ENCODE measurements around the gene SETBP1. TPM values are rescaled to one million over a fixed set of nuclear protein-coding genes. Genes with fewer than 3 reads are reported as not detected.

SETBP1 gene
- total and polyA plus RNA-seq, 2 of the 8 experiments (the other 6 are each of a cell fraction or from before 2014, with no cell fraction given): 2.0 to 6.5 TPM

- no peak for FAIRE-seq
- Histone ChIP-seq H3K36me3 (ENCODE audit: control insufficient read depth in 2 of 4, insufficient read depth in 4 of 4, low read length in 3 of 4) (no peaks in the 10 kb centered on the region), H3K14ac (ENCODE audit: insufficient read length) (no peak overlapping the region), H2AK5ac (ENCODE audit: low read depth, low read length) (no peak overlapping the region), H2BK5ac (ENCODE audit: low read depth, low read length) (no peak overlapping the region), H3K27me3 (replicated peaks in 1 of 4; ENCODE audit: control insufficient read depth in 3 of 4, extremely low read depth in 1 of 4, insufficient read depth in 3 of 4, low read length in 3 of 4) (no peaks in the 10 kb centered on the region), H3K18ac (ENCODE audit: extremely low read depth, low read length) (no peak overlapping the region), H2AFZ (ENCODE audit: low read length) (no peak overlapping the region), H4K91ac (replicated peaks; ENCODE audit: insufficient read length, low read length) (no peak overlapping the region), H3K79me1 (ENCODE audit: low read depth, low read length) (no peaks in the 10 kb centered on the region; the same call in 1 of the 2 replicates), H4K8ac (ENCODE audit: extremely low read depth, insufficient read depth, low read length) (no peak overlapping the region), H3K4me1 (replicated peaks in 1 of 4; ENCODE audit: control insufficient read depth in 3 of 4, insufficient read depth in 4 of 4, low read length in 3 of 4) (no peaks in the 10 kb centered on the region; a peak in 1 of 7 replicates), H3K23me2 (ENCODE audit: low read depth, low read length) (no peaks in the 10 kb centered on the region), H2BK20ac (ENCODE audit: low read length) (no peak overlapping the region), H2BK120ac (replicated peaks; ENCODE audit: low read depth, low read length) (no peak overlapping the region), H2BK12ac (ENCODE audit: low read depth, low read length) (no peak overlapping the region), H2BK15ac (ENCODE audit: low read length) (no peak overlapping the region), H3K79me2 (ENCODE audit: control insufficient read depth in 1 of 2, insufficient read depth in 2 of 2, low read length in 2 of 2) (no peaks in the 10 kb centered on the region), H3K4ac (replicated peaks; ENCODE audit: insufficient read length, low read depth, low read length) (no peak overlapping the region), H3K27ac (ENCODE audit: low read depth, low read length) (no peak overlapping the region), H4K5ac (ENCODE audit: insufficient read length, low read depth, low read length) (no peak overlapping the region), H3K56ac (replicated peaks; ENCODE audit: insufficient read length, low read depth, low read length) (no peak overlapping the region), H4K20me1 (replicated peaks in 1 of 2; ENCODE audit: control insufficient read depth in 1 of 2, insufficient read depth in 2 of 2, low read length in 2 of 2) (no peaks in the 10 kb centered on the region), H3K9me3 (ENCODE audit: insufficient read depth in 2 of 2, low read depth in 1 of 2, low read length in 1 of 2) (no peaks in the 10 kb centered on the region), H3K9ac (replicated peaks in 1 of 4; ENCODE audit: extremely low read depth in 1 of 4, low read depth in 3 of 4, low read length in 3 of 4) (no peak overlapping the region), H3K4me3 (ENCODE audit: extremely low read depth in 1 of 4, insufficient read depth in 2 of 4, low read depth in 3 of 4, low read length in 4 of 4) (no peak overlapping the region; a peak in 1 of 8 replicates), H3K4me2 (ENCODE audit: insufficient read depth in 1 of 2, low read depth in 2 of 2, low read length in 2 of 2) (no peak overlapping the region), H3K23ac (ENCODE audit: insufficient read length) (no peak overlapping the region)
- CTCF ChIA-PET (ENCODE audit: partially characterized antibody): interaction anchor here (0.6 kb wide), 1 partner anchor 657 kb away, joined by 3 read pairs; no protein-coding TSS in a partner anchor
- no peak for DNase-seq (ENCODE audit: low read depth in 1 of 2, low spot score in 2 of 2)
- WGBS, 2 experiments (ENCODE audit: extremely low coverage in 1 of 2, insufficient coverage in 1 of 2, insufficient read length in 1 of 2, insufficient replicate concordance in 2 of 2, low coverage in 1 of 2, low lambda C conversion rate in 2 of 2, missing lambda C conversion rate in 1 of 2): 94% methylated on average over 5 of the region's 5 CpGs; no CpG with 5 or more reads in 1 of the 2 experiments
- TF ChIP-seq RXRA (IDR thresholded peaks at IDR 0.05; ENCODE audit: insufficient read depth, low read depth, low read length) (no peak), JUN (IDR thresholded peaks at IDR 0.05; ENCODE audit: low read depth, low read length) (no peak), KDM4A (IDR thresholded peaks at IDR 0.05; ENCODE audit: low read depth, low read length, severe bottlenecking) (no peak), CHD2 (IDR thresholded peaks at IDR 0.05; ENCODE audit: low read length) (no peak), HDAC2 (IDR thresholded peaks at IDR 0.05; ENCODE audit: borderline replicate concordance in 1 of 2, low read depth in 2 of 2, low read length in 2 of 2) (no peak)
- POLR2A ChIA-PET (ENCODE audit: partially characterized antibody): no interaction called here
These were observed 101.9 kb downstream of the SETBP1 start for GRCh38 chr18:44782617-44783016.

All from H1 (cell line).